Mesothelial cell of epicardium (in vitro differentiated cells): ENCODE data around the gene VEGFA. TPM values are rescaled to one million over a fixed set of nuclear protein-coding genes. Genes with fewer than 3 reads are reported as not detected.

Experiments used
- DNase-seq, 2 experiments: peaks; one replicate each; pipeline ENCODE4 v3.0.0; 2021; ENCODE audit warnings: low spot score in 2 of 2; ENCODE audit not compliant: unreplicated experiment in 2 of 2
- H3K27ac Mint-ChIP-seq: 2 replicates; pipeline ENCODE4 v1.8.0; 2021; ENCODE audit warnings: mixed read lengths
- H3K27me3 Mint-ChIP-seq: 2 replicates; pipeline ENCODE4 v1.8.0; 2021; ENCODE audit warnings: low read depth, mixed read lengths
- H3K36me3 Mint-ChIP-seq: 2 replicates; pipeline ENCODE4 v1.8.0; 2021; ENCODE audit warnings: mixed read lengths
- H3K4me1 Mint-ChIP-seq: 2 replicates; pipeline ENCODE4 v1.8.0; 2021; ENCODE audit warnings: mixed read lengths
- H3K4me3 Mint-ChIP-seq: 2 replicates; pipeline ENCODE4 v1.8.0; 2021; ENCODE audit warnings: mild to moderate bottlenecking, moderate library complexity, mixed read lengths
- H3K9me3 Mint-ChIP-seq: 2 replicates; pipeline ENCODE4 v1.8.0; 2021; ENCODE audit warnings: mixed read lengths
- total RNA-seq: library from RNA; stranded (reverse); gene quantifications from 3 replicates; pipeline ENCODE4 v1.2.1, GENCODE V29; 2021
- TF ChIP-seq, protein P1 (sequence below): fragments of 200-600 bp; sonication (generic); IDR thresholded peaks from one replicate; pipeline ENCODE4 v1.5.0; 2021; ENCODE audit warnings: antibody characterized with exemption; ENCODE audit not compliant: unreplicated experiment

Gene VEGFA
- total RNA-seq, 1 donor from 2014 or later: 185 TPM

DNA sequence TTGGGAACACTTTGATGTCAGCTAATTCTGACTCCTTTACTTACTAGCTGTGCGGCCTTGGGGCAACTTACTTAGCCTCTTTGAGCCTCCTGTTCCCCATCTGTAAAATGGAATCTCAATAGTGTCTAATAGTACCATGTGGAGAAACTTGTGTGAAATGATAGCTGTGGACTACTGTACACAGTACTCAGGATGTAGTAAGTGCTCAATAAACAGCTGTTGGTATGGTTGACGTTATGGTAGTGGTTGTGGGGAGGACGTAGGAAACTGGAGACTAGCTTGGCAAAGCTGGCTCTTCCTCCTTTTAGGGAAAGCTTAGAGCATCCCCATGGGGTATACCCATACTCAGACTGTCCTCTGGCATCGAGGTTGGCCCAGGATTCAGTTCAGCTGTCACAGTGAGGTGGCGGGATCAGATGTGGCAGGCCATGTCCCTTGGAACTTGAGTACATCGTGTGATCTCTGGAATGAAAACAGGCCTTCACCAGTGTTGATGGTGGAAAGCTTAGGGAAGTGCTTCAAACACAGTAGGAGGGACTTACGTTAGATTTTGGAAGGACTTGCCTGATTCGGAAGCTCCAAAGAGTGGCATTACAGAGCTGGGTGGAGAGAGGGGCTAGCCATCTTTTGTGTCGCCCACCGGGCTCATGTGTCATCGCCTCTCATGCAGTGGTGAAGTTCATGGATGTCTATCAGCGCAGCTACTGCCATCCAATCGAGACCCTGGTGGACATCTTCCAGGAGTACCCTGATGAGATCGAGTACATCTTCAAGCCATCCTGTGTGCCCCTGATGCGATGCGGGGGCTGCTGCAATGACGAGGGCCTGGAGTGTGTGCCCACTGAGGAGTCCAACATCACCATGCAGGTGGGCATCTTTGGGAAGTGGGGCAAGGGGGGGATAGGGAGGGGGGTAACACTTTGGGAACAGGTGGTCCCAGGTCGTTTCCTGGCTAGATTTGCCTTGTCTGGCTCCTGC is 7.1 kb downstream of the VEGFA start:
- no peaks in the 10 kb centered on the region for H3K27me3 Mint-ChIP-seq
- DNase-seq: no peak
- no peak overlapping the region for H3K4me3 Mint-ChIP-seq
- no peak overlapping the region for H3K27ac Mint-ChIP-seq
- peaks cover 48% of the 10 kb centered on the region for H3K4me1 Mint-ChIP-seq
- H3K36me3 Mint-ChIP-seq: peaks cover 33% of the 10 kb centered on the region
- H3K9me3 Mint-ChIP-seq: no peaks in the 10 kb centered on the region
- TF ChIP-seq, protein P1, sequence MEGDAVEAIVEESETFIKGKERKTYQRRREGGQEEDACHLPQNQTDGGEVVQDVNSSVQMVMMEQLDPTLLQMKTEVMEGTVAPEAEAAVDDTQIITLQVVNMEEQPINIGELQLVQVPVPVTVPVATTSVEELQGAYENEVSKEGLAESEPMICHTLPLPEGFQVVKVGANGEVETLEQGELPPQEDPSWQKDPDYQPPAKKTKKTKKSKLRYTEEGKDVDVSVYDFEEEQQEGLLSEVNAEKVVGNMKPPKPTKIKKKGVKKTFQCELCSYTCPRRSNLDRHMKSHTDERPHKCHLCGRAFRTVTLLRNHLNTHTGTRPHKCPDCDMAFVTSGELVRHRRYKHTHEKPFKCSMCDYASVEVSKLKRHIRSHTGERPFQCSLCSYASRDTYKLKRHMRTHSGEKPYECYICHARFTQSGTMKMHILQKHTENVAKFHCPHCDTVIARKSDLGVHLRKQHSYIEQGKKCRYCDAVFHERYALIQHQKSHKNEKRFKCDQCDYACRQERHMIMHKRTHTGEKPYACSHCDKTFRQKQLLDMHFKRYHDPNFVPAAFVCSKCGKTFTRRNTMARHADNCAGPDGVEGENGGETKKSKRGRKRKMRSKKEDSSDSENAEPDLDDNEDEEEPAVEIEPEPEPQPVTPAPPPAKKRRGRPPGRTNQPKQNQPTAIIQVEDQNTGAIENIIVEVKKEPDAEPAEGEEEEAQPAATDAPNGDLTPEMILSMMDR: no peak

DNA sequence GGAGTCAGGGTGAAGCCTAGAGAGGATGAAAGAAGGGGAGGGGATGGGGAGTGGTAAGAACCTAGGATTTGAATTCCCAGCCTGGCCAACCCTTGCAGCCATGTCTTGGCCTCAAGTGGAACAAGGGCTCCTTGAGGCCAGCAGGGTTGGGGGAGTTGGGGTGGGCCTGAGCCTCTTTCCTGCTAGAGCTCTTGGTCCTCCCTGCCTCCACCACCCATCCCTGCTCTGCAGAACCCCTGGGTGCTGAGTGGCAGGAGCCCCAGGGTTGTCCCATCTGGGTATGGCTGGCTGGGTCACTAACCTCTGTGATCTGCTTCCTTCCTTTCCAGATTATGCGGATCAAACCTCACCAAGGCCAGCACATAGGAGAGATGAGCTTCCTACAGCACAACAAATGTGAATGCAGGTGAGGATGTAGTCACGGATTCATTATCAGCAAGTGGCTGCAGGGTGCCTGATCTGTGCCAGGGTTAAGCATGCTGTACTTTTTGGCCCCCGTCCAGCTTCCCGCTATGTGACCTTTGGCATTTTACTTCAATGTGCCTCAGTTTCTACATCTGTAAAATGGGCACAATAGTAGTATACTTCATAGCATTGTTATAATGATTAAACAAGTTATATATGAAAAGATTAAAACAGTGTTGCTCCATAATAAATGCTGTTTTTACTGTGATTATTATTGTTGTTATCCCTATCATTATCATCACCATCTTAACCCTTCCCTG is 8.3 kb downstream of the VEGFA start:
- no peak for DNase-seq
- H3K9me3 Mint-ChIP-seq: no peaks in the 10 kb centered on the region
- TF ChIP-seq, protein P1: no peak

DNA sequence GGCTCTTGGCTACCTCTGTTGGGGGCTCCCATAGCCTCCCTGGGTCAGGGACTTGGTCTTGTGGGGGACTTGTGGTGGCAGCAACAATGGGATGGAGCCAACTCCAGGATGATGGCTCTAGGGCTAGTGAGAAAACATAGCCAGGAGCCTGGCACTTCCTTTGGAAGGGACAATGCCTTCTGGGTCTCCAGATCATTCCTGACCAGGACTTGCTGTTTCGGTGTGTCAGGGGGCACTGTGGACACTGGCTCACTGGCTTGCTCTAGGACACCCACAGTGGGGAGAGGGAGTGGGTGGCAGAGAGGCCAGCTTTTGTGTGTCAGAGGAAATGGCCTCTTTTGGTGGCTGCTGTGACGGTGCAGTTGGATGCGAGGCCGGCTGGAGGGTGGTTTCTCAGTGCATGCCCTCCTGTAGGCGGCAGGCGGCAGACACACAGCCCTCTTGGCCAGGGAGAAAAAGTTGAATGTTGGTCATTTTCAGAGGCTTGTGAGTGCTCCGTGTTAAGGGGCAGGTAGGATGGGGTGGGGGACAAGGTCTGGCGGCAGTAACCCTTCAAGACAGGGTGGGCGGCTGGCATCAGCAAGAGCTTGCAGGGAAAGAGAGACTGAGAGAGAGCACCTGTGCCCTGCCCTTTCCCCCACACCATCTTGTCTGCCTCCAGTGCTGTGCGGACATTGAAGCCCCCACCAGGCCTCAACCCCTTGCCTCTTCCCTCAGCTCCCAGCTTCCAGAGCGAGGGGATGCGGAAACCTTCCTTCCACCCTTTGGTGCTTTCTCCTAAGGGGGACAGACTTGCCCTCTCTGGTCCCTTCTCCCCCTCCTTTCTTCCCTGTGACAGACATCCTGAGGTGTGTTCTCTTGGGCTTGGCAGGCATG is 9.2 kb downstream of the VEGFA start:
- peaks cover 29% of the 10 kb centered on the region for H3K4me1 Mint-ChIP-seq
- no peak for DNase-seq
- no peaks in the 10 kb centered on the region for H3K27me3 Mint-ChIP-seq
- H3K4me3 Mint-ChIP-seq: no peak overlapping the region
- peaks cover 38% of the 10 kb centered on the region for H3K36me3 Mint-ChIP-seq
- TF ChIP-seq, protein P1: no peak
- no peak overlapping the region for H3K27ac Mint-ChIP-seq
- H3K9me3 Mint-ChIP-seq: no peaks in the 10 kb centered on the region

More for the DNA sequence above, 8.3 kb downstream of the VEGFA start:
- Mint-ChIP-seq H3K27me3 (no peaks in the 10 kb centered on the region), H3K36me3 (peaks cover 35% of the 10 kb centered on the region), H3K4me3 (no peak overlapping the region), H3K27ac (no peak overlapping the region), H3K4me1 (peaks cover 38% of the 10 kb centered on the region)

- H3K4me1 Mint-ChIP-seq: peaks cover 23% of the 10 kb centered on the region
- H3K36me3 Mint-ChIP-seq: peaks cover 43% of the 10 kb centered on the region
- no peak for DNase-seq
- peak overlapping the region; percentile 34 for H3K27ac Mint-ChIP-seq
- H3K9me3 Mint-ChIP-seq: no peaks in the 10 kb centered on the region
- H3K27me3 Mint-ChIP-seq: no peaks in the 10 kb centered on the region
- no peak overlapping the region for H3K4me3 Mint-ChIP-seq
- TF ChIP-seq, protein P1: no peak
These were observed 9.8 kb downstream of the VEGFA start for GRCh38 chr6:43779852-43780236.

DNA sequence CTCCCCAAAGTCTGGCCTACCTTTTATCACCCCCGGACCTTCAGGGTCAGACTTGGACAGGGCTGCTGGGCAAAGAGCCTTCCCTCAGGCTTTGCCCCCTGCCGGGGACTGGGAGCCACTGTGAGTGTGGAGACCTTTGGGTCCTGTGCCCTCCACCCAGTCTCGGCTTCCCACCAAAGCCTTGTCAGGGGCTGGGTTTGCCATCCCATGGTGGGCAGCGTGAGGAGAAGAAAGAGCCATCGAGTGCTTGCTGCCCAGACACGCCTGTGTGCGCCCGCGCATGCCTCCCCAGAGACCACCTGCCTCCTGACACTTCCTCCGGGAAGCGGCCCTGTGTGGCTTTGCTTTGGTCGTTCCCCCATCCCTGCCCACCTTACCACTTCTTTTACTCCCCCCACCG is 10.3 kb downstream of the VEGFA start:
- Mint-ChIP-seq H3K9me3 (no peaks in the 10 kb centered on the region), H3K4me3 (no peak overlapping the region), H3K27me3 (no peaks in the 10 kb centered on the region), H3K27ac (peak overlapping the region; percentile 34), H3K36me3 (peaks cover 45% of the 10 kb centered on the region), H3K4me1 (peaks cover 18% of the 10 kb centered on the region)
- DNase-seq: no peak
- TF ChIP-seq, protein P1: no peak
